ENCODE measurements around the gene PKN3. TPM values are rescaled to one million over a fixed set of nuclear protein-coding genes. Genes with fewer than 3 reads are reported as not detected.

PKN3 gene
- total RNA-seq, 1 donor from 2014 or later: 4.4 TPM

DNA sequence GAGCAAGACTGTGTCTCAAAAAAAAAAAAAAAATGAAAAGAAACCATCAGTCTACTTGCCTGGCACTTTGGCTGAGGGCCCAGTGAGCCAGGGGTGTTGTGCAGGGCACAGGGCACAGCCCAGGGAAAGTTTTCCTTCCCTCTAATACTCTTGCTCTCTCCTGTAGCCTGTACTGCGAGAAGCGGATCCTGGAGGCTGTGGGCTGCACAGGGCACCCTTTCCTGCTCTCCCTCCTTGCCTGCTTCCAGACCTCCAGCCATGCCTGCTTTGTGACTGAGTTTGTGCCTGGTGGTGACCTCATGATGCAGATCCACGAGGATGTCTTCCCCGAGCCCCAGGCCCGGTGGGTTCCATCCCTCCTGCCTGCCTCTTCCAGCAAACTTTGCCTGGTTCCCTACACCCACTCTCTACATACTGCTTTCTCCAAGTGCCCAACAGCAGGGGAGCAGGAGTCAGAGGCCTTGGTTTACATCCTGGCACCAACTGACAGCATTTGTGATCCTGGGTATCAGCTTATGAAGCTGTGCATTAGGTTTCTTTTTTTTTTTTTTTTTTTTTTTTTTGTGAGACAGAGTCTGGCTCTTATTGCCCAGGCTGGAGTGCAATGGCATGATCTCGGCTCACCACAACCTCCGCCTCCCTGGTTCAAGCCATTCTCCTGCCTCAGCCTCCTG is 14.4 kb downstream of the PKN3 start:
- TF ChIP-seq EZH2phosphoT487 (IDR thresholded peaks at IDR 0.05): no peak
- TF ChIP-seq, protein P1, sequence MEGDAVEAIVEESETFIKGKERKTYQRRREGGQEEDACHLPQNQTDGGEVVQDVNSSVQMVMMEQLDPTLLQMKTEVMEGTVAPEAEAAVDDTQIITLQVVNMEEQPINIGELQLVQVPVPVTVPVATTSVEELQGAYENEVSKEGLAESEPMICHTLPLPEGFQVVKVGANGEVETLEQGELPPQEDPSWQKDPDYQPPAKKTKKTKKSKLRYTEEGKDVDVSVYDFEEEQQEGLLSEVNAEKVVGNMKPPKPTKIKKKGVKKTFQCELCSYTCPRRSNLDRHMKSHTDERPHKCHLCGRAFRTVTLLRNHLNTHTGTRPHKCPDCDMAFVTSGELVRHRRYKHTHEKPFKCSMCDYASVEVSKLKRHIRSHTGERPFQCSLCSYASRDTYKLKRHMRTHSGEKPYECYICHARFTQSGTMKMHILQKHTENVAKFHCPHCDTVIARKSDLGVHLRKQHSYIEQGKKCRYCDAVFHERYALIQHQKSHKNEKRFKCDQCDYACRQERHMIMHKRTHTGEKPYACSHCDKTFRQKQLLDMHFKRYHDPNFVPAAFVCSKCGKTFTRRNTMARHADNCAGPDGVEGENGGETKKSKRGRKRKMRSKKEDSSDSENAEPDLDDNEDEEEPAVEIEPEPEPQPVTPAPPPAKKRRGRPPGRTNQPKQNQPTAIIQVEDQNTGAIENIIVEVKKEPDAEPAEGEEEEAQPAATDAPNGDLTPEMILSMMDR (IDR thresholded peaks at IDR 0.05): no peak
- no peak for TF ChIP-seq EZH2 (IDR thresholded peaks at IDR 0.05)
- H3K36me3 ChIP-seq: no peaks in the 10 kb centered on the region

DNA sequence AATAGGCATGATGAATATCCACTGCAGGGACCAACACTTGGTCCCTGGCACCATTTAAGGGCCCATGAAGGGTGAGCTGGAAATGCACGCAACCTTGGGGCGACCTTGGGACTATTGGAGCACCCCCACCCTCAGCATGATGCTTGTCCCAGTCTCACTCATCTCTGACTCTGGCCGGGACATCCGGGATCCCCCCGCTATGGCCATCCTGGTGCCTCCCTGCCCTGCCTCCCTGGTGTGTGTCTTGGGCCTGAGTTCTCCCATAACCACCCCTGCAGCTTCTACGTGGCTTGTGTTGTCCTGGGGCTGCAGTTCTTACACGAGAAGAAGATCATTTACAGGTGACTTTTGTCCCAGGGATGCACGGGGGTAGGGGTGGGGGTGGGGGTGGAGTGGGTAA is 15.7 kb downstream of the PKN3 start:
- Histone ChIP-seq H3K36me3 (no peaks in the 10 kb centered on the region), H3F3A (ENCODE audit: low read depth) (no peaks in the 10 kb centered on the region), H2AFZ (replicated peaks) (no peak overlapping the region), H3K27me3 (no peaks in the 10 kb centered on the region), H3K79me2 (ENCODE audit: low read depth) (peaks cover 3% of the 10 kb centered on the region), H4K20me1 (ENCODE audit: low read depth) (no peaks in the 10 kb centered on the region), H3K4me2 (no peak overlapping the region), H3K9ac (no peak overlapping the region), H3K9me3 (ENCODE audit: low read depth) (no peaks in the 10 kb centered on the region), H3K4me3 (no peak overlapping the region), H3K4me1 (peaks cover 4% of the 10 kb centered on the region), H3K27ac (no peak overlapping the region)
- peaks cover 4% of the 10 kb centered on the region for H3K27me3 Mint-ChIP-seq (ENCODE audit: insufficient read depth, low read depth)
- H3K27ac Mint-ChIP-seq: no peak overlapping the region
- no peaks in the 10 kb centered on the region for H3K9me3 Mint-ChIP-seq
- H3K36me3 Mint-ChIP-seq: peaks cover 4% of the 10 kb centered on the region
- TF ChIP-seq EZH2 (IDR thresholded peaks at IDR 0.05) (no peak), EZH2phosphoT487 (IDR thresholded peaks at IDR 0.05) (no peak)
- TF ChIP-seq, protein P1 (IDR thresholded peaks at IDR 0.05): no peak
- H3K4me1 Mint-ChIP-seq: peaks cover 6% of the 10 kb centered on the region
- no peak for DNase-seq (ENCODE audit: low spot score)
- no peak overlapping the region for H3K4me3 Mint-ChIP-seq

More for the DNA sequence above, 14.4 kb downstream of the PKN3 start:
- Histone ChIP-seq H3K9ac (no peak overlapping the region), H3K4me3 (no peak overlapping the region), H3K4me2 (no peak overlapping the region), H3K27me3 (no peaks in the 10 kb centered on the region), H3K4me1 (no peaks in the 10 kb centered on the region), H2AFZ (replicated peaks) (no peak overlapping the region), H3K79me2 (ENCODE audit: low read depth) (no peaks in the 10 kb centered on the region), H3F3A (ENCODE audit: low read depth) (no peaks in the 10 kb centered on the region), H3K9me3 (ENCODE audit: low read depth) (no peaks in the 10 kb centered on the region), H3K27ac (no peak overlapping the region), H4K20me1 (ENCODE audit: low read depth) (no peaks in the 10 kb centered on the region)
- Mint-ChIP-seq H3K36me3 (peaks cover 6% of the 10 kb centered on the region), H3K27me3 (ENCODE audit: insufficient read depth, low read depth) (no peaks in the 10 kb centered on the region), H3K9me3 (no peaks in the 10 kb centered on the region), H3K27ac (no peak overlapping the region), H3K4me3 (no peak overlapping the region), H3K4me1 (no peaks in the 10 kb centered on the region)
- DNase-seq (ENCODE audit: low spot score): no peak

DNA sequence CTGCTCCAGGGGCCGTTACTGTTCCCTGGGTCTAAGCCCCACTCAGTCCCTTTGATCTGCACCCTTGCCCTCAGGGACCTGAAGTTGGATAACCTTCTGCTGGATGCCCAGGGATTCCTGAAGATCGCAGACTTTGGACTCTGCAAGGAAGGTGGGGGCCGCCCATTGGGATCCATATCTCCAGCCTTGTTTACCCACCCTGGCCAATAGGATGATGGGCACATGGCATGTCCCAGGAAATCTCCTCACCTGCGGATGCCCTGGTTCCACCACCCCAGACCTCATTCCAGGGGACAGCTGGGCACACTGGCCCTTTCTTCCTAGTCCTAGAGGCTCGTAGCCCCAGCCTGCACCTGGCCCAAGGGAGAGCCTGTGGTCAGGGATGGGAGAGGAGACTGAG is 16.2 kb downstream of the PKN3 start:
- no peaks in the 10 kb centered on the region for H3K36me3 ChIP-seq
- TF ChIP-seq, protein P1 (IDR thresholded peaks at IDR 0.05): no peak
- TF ChIP-seq EZH2phosphoT487 (IDR thresholded peaks at IDR 0.05): no peak
- no peak overlapping the region for H2AFZ ChIP-seq (replicated peaks)
- H3K9me3 ChIP-seq (ENCODE audit: low read depth): no peaks in the 10 kb centered on the region
- H3K27ac ChIP-seq: no peak overlapping the region
- no peak overlapping the region for H3K4me3 ChIP-seq
- no peak overlapping the region for H3K27ac Mint-ChIP-seq
- no peak overlapping the region for H3K4me2 ChIP-seq
- H3K36me3 Mint-ChIP-seq: peaks cover 4% of the 10 kb centered on the region
- H3K4me1 ChIP-seq: peaks cover 8% of the 10 kb centered on the region
- peaks cover 4% of the 10 kb centered on the region for H3K27me3 Mint-ChIP-seq (ENCODE audit: insufficient read depth, low read depth)
- no peak overlapping the region for H3K9ac ChIP-seq
- DNase-seq (ENCODE audit: low spot score): no peak
- H4K20me1 ChIP-seq (ENCODE audit: low read depth): no peaks in the 10 kb centered on the region
- no peak overlapping the region for H3K4me3 Mint-ChIP-seq
- H3K79me2 ChIP-seq (ENCODE audit: low read depth): peaks cover 7% of the 10 kb centered on the region
- H3K4me1 Mint-ChIP-seq: peaks cover 7% of the 10 kb centered on the region
- no peaks in the 10 kb centered on the region for H3K9me3 Mint-ChIP-seq
- H3K27me3 ChIP-seq: no peaks in the 10 kb centered on the region
- H3F3A ChIP-seq (ENCODE audit: low read depth): no peaks in the 10 kb centered on the region

All from neural progenitor cell (in vitro differentiated cells).